ENCODE measurements around the gene TMEM200B.

The TMEM200B gene

GRCh38 chr1:29125788-29126187, 2.1 kb upstream of the TMEM200B start:
- Mint-ChIP-seq H3K27me3 (peaks cover 79% of the 10 kb centered on the region), H3K4me3 (peak overlapping the region; percentile 21), H3K27ac (no peak overlapping the region), H3K4me1 (ENCODE audit: low read depth) (peaks cover 15% of the 10 kb centered on the region), H3K9me3 (no peaks in the 10 kb centered on the region), H3K36me3 (ENCODE audit: low read depth) (no peaks in the 10 kb centered on the region)
- intact Hi-C loops (cut with micrococcal nuclease): no loop called here

GRCh38 chr1:29125237-29125641, 1.5 kb upstream of the TMEM200B start:
- Mint-ChIP-seq H3K27ac (no peak overlapping the region), H3K4me1 (ENCODE audit: low read depth) (peaks cover 15% of the 10 kb centered on the region), H3K9me3 (no peaks in the 10 kb centered on the region), H3K4me3 (peak overlapping the region; percentile 21), H3K36me3 (ENCODE audit: low read depth) (no peaks in the 10 kb centered on the region), H3K27me3 (peaks cover 82% of the 10 kb centered on the region)
- intact Hi-C loops (cut with micrococcal nuclease): no loop called here

DNA sequence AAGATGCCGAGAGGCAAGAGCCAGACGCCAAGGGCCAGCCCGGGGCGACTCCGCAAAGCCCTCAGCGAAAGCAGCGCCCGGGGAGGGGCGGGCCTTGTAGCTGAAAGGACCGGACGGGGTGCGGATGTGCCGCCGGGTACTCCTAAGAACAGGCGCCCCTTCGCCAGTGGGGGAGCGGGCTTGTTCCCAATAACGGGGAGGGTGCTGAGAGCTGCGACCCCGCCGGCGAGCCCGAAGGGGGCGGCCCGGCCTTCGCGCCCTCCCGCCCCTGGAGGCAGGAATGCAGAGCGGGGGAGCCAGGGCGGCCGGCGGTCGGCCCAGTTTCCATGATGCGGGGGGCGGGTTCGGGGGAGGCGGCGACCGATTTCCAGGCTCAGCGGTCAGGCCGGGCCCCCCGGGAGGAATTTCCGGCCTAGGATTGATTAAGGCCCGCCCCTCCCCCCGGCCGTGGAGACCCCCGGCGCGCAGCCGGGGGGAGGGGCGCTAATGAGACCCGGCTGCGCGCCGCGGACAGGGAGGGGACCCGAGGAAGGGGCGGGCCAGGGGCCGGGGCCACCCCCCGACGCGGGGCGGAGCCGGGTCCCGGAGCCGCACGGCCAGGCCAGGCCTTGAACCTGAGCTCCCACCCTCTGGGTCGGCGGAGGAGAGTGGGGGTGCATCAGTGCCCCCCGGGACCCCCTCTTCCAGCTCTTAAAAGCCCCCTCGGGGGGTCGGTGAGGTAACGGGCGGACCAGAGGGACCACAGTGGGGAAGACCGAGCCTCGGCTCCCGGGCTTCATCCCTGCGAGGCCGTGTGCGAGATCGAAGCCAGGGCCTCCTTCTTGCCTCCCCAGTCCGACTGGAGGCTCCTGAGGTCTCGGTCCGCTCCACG, 898 bp upstream of the TMEM200B start:
- no peaks in the 10 kb centered on the region for H3K36me3 Mint-ChIP-seq (ENCODE audit: low read depth)
- peak overlapping the region; percentile 74 for H3K4me3 Mint-ChIP-seq
- peaks cover 82% of the 10 kb centered on the region for H3K27me3 Mint-ChIP-seq
- H3K27ac Mint-ChIP-seq: no peak overlapping the region
- peaks cover 15% of the 10 kb centered on the region for H3K4me1 Mint-ChIP-seq (ENCODE audit: low read depth)
- intact Hi-C loops (cut with micrococcal nuclease): no loop called here
- H3K9me3 Mint-ChIP-seq: no peaks in the 10 kb centered on the region

- Mint-ChIP-seq H3K36me3 (ENCODE audit: low read depth) (peaks cover 12% of the 10 kb centered on the region), H3K27me3 (peaks cover 77% of the 10 kb centered on the region), H3K9me3 (no peaks in the 10 kb centered on the region), H3K27ac (no peak overlapping the region), H3K4me3 (peak overlapping the region; percentile 62), H3K4me1 (ENCODE audit: low read depth) (peaks cover 15% of the 10 kb centered on the region)
- intact Hi-C loops (cut with micrococcal nuclease): no loop called here
Measured at GRCh38 chr1:29123053-29123886, 433 bp downstream of the TMEM200B start.

DNA sequence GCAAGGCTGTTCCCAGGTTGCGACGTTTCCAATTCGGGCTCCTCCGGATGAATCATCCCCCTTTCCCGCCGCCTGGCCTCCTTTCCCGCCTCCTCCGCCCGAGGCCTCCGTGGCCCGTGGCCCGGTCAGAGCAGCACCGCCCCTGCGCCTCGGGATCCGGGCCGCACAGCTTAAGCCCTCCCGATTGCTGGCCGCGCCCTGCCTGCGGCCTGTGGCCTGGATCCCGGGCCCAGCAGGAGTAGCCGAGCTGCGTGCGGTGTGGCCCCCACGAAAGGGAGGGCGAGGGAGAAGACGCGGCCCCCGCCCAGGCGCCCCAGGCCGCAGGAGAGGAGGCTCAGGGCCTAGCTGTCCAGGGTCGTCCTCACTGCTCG, 1.0 kb downstream of the TMEM200B start:
- H3K4me1 Mint-ChIP-seq (ENCODE audit: low read depth): peaks cover 15% of the 10 kb centered on the region
- H3K9me3 Mint-ChIP-seq: no peaks in the 10 kb centered on the region
- peak overlapping the region; percentile 17 for H3K4me3 Mint-ChIP-seq
- no peak overlapping the region for H3K27ac Mint-ChIP-seq
- intact Hi-C loops (cut with micrococcal nuclease): no loop called here
- H3K36me3 Mint-ChIP-seq (ENCODE audit: low read depth): peaks cover 18% of the 10 kb centered on the region
- peaks cover 71% of the 10 kb centered on the region for H3K27me3 Mint-ChIP-seq

DNA sequence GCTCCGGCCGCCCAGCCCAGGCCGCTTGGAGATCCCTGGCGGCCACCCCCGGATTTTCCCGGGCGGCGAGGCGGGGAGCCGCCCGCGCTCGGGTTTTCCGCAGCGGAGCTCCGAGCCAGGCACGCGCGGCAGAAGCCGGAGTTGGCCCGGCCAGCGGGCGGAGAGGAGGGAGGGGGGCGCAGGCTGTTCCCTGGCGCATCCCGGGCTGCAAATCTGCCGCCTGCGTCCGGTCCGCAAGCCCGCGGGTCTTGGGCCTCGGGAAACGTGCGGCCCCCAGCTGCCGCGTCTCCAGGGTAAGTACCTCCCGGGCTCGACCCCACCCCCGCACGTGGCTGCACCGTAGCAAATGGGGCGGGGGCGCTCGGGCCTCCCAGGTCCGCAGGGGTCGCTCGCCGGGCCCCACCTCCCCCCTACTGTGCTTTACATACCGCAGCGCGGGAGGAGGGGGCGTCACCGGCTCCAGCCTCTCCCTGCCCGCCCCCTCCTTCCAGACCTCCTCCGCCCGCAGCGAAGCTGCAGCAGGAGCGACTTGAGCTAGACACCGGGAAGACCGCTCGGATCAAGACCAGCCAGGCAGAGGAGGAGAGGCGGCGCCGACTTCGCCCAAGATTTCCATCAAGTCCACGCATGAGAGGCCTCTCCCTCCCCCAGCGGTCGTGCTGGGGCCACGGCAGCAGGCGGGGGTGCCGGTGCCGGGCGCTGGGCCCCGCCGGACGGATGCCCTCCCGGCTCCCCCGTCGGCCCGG, 1.6 kb downstream of the TMEM200B start:
- H3K4me1 Mint-ChIP-seq (ENCODE audit: low read depth): peaks cover 15% of the 10 kb centered on the region
- H3K36me3 Mint-ChIP-seq (ENCODE audit: low read depth): peaks cover 23% of the 10 kb centered on the region
- intact Hi-C loops (cut with micrococcal nuclease): no loop called here
- H3K4me3 Mint-ChIP-seq: peak overlapping the region; percentile 21
- H3K27ac Mint-ChIP-seq: no peak overlapping the region
- H3K27me3 Mint-ChIP-seq: peaks cover 65% of the 10 kb centered on the region
- H3K9me3 Mint-ChIP-seq: no peaks in the 10 kb centered on the region

DNA sequence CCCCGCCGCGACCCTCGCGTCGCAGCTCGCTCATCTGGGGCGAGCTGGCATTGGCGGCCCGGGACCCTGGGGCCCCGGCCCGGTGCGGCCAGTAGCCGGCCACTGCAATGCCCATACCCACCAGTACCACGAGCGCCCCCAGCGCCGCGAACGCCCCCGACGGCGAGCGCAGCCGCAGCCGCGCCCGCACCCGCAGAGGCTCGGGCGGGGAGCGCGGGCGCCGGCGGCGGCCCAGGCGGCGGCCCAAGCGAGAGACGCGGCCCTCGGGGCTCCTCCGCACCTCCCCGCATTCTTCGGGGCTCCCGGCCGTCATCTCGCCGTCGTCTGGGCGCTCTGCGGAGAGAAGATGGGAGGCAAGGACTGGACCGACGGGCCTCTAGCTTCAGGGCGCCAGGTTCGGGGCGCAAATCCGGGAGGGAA, 2.2 kb downstream of the TMEM200B start:
- Mint-ChIP-seq H3K27ac (no peak overlapping the region), H3K4me3 (peak overlapping the region; percentile 21), H3K9me3 (no peaks in the 10 kb centered on the region), H3K27me3 (peaks cover 60% of the 10 kb centered on the region), H3K36me3 (ENCODE audit: low read depth) (peaks cover 28% of the 10 kb centered on the region), H3K4me1 (ENCODE audit: low read depth) (peaks cover 15% of the 10 kb centered on the region)
- intact Hi-C loops (cut with micrococcal nuclease): no loop called here

DNA sequence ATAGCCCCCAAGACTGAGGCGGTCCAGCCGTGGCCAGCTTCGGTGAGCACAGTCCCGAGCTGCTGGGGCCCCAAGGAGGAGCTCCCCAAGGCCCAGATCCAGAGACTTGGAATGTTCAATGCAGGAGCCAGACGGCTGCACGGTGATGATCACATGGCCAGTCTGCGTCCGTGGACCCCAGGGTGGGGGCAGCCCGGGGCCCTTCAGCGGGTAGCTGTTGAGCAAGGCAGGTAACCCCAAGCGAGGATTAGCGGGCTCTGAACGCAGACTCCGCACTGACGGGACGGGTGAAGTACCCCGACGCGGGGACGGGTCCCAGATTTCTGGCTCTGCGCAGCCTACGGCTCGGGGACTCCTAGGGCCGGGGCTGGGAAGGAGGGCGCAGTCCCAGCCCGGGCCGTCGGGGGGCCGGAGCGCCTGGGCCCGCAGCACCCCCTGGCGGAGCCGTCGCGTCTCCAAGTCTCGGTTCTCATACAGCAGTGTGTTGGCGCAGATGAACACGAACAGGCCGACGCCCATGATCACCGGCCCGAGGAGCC, 2.7 kb downstream of the TMEM200B start:
- no peak overlapping the region for H3K4me3 Mint-ChIP-seq
- H3K27me3 Mint-ChIP-seq: peaks cover 55% of the 10 kb centered on the region
- no peaks in the 10 kb centered on the region for H3K9me3 Mint-ChIP-seq
- H3K27ac Mint-ChIP-seq: no peak overlapping the region
- intact Hi-C loops (cut with micrococcal nuclease): no loop called here
- peaks cover 15% of the 10 kb centered on the region for H3K4me1 Mint-ChIP-seq (ENCODE audit: low read depth)
- peaks cover 33% of the 10 kb centered on the region for H3K36me3 Mint-ChIP-seq (ENCODE audit: low read depth)

DNA sequence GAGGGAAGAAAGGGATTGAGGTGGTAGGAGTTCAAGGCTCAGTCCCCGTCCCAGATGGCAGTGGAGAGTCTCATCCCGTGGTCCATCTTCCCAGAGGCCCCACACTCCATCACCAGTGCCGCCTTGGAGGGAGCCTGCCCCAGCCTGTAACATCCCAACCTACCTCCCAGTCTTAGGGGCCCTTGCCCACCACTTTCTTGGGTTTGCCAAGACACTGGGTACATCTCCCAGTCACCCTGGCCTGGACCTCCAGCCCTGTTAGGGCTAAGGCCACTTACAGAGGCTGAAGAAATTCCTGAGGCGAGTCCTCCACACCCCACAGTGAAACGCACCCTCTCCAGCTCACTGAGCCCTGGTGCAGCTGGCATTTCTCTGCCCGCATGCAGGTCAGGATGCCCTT, 3.3 kb downstream of the TMEM200B start:
- no peak overlapping the region for H3K27ac Mint-ChIP-seq
- peaks cover 48% of the 10 kb centered on the region for H3K27me3 Mint-ChIP-seq
- no peaks in the 10 kb centered on the region for H3K9me3 Mint-ChIP-seq
- H3K4me3 Mint-ChIP-seq: no peak overlapping the region
- intact Hi-C loops (cut with micrococcal nuclease): no loop called here
- H3K4me1 Mint-ChIP-seq (ENCODE audit: low read depth): peaks cover 14% of the 10 kb centered on the region
- H3K36me3 Mint-ChIP-seq (ENCODE audit: low read depth): peaks cover 40% of the 10 kb centered on the region

DNA sequence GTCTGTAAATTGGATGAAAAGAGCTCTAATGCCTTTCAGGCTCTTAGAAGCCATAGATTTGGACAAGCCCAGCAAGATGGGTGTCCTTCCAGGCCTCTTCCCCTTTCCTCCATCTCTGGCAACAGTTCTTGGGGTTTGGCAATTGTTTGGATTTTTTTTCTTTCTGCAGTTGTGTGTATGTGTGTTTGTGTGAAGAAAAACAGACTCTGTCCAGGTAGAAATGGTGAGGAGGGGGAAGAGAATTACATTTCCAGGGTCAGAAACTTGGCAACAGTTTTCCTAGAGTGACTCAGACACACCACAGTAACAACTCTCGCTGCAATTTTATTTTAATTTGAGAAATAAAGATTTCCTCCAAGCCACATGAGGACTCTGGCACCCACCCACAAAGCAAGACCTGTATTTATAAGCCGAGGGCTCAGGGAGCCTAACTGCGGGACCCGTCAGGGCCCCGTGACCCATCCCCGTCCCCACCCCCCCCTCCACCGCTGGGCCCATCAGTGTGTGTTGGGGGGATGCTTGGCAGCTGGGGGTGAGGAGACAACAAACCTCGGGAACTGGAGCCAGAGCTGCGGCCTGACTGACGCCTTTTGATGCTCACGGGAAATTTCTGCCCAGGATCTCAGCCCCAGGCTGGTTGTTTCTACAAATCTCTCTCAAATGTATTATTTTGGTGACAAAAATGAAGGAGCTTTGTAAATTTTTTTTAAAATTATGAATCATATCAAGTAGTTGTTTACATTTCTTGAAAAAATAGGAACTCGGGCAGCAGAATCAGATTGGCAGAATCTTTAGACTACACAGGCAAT, 4.4 kb downstream of the TMEM200B start:
- H3K9me3 Mint-ChIP-seq: no peaks in the 10 kb centered on the region
- no peak overlapping the region for H3K27ac Mint-ChIP-seq
- intact Hi-C loops (cut with micrococcal nuclease): no loop called here
- H3K27me3 Mint-ChIP-seq: peaks cover 40% of the 10 kb centered on the region
- H3K4me1 Mint-ChIP-seq (ENCODE audit: low read depth): peaks cover 9% of the 10 kb centered on the region
- no peak overlapping the region for H3K4me3 Mint-ChIP-seq
- H3K36me3 Mint-ChIP-seq (ENCODE audit: low read depth): peaks cover 40% of the 10 kb centered on the region

DNA sequence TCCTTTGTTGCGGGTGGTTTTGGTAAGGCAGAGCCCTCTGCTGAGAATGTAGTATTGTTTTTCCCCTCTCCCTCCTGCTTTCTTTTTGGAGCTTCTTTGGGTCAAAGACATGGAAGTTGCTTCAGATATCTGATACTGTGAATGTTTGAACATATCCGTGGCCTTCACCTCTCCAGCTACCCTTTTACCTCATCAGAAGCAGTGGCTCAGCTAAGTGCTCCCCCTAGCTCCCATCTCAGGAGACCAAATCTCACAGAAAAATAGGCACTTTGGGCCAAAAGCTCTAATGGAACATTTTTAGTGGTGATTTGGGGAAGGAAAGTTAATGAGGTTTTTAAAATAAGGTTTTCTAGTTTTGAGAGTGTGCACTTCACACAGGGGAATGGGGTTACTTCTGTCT, 6.3 kb downstream of the TMEM200B start:
- intact Hi-C loops (cut with micrococcal nuclease): no loop called here
- H3K36me3 Mint-ChIP-seq (ENCODE audit: low read depth): peaks cover 59% of the 10 kb centered on the region
- H3K4me3 Mint-ChIP-seq: no peak overlapping the region
- H3K9me3 Mint-ChIP-seq: no peaks in the 10 kb centered on the region
- H3K27ac Mint-ChIP-seq: no peak overlapping the region
- peaks cover 24% of the 10 kb centered on the region for H3K27me3 Mint-ChIP-seq
- no peaks in the 10 kb centered on the region for H3K4me1 Mint-ChIP-seq (ENCODE audit: low read depth)

DNA sequence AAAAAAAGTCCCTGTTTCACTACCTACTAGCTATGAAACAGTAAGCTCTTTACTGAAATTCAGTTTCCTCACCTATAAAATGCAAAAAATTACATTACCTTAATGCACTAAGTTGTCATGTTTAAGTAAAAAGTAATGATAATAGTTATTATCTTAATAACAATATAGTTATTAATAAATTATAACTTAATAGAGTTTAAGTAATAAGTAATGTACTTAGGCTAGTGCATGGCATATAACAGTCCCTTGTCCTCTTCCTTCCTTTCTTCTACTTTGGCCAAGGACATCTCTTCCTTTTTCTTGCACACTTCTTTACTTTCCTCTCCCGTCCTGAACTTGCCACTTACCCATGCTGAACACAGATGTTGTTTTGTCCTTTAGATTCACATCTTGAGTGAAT, 9.0 kb downstream of the TMEM200B start:
- intact Hi-C loops (cut with micrococcal nuclease): no loop called here
- peaks cover 83% of the 10 kb centered on the region for H3K36me3 Mint-ChIP-seq (ENCODE audit: low read depth)

More for the DNA sequence above, 9.0 kb downstream of the TMEM200B start:
- Mint-ChIP-seq H3K4me3 (no peak overlapping the region), H3K4me1 (ENCODE audit: low read depth) (no peaks in the 10 kb centered on the region), H3K27ac (no peak overlapping the region), H3K9me3 (no peaks in the 10 kb centered on the region), H3K27me3 (peaks cover 1% of the 10 kb centered on the region)

All from dendritic cell treated with granulocyte-macrophage colony-stimulating factor and Interleukin-4, amounts not matched to agents 40 ng/mL and 50 ng/mL, for 4 days (primary cell).